GM12875 (cell line): ENCODE data around the gene MAGOHB.

Source experiments
- H3K4me3 ChIP-seq: one replicate; pipeline ENCODE4 v1.5.1; 2011; ENCODE audit warnings: low read depth, low read length, control low read depth
- CTCF ChIP-seq: IDR thresholded peaks from 2 replicates; pipeline ENCODE4 v1.5.1; 2011; ENCODE audit warnings: low read depth, mild to moderate bottlenecking, control low read depth, inconsistent platforms, low read length, moderate library complexity, borderline replicate concordance; ENCODE audit not compliant: insufficient read depth

Gene MAGOHB

GRCh38 chr12:10557329-10557728 lies 56.1 kb downstream of the MAGOHB start:
- TF ChIP-seq CTCF: no peak

GRCh38 chr12:10554756-10555481 lies 58.5 kb downstream of the MAGOHB start:
- TF ChIP-seq CTCF: no peak
- H3K4me3 ChIP-seq: no peak overlapping the region

More at GRCh38 chr12:10557329-10557728, 56.1 kb downstream of the MAGOHB start:
- no peak overlapping the region for H3K4me3 ChIP-seq

GRCh38 chr12:10554228-10554755 lies 59.1 kb downstream of the MAGOHB start:
- H3K4me3 ChIP-seq: no peak overlapping the region

More at GRCh38 chr12:10554228-10554755, 59.1 kb downstream of the MAGOHB start:
- no peak for TF ChIP-seq CTCF
